GM21825 (cell line): ENCODE results near the gene SLC25A29.
"Not testable (repeated sequence)": the region's sequence is repeated elsewhere in the genome, so short reads cannot be mapped to it uniquely, and the experiment has no call there.

Experiments used
- ATAC-seq: cut with Tn5 transposase; IDR thresholded peaks from one replicate; pipeline ENCODE4 v1.9.1; 2021; ENCODE audit warnings: mild to moderate bottlenecking, moderate library complexity; ENCODE audit not compliant: unreplicated experiment

The SLC25A29 gene

GRCh38 chr14:100306101-100306997 lies at the start of gene SLC25A29:
TSS of gene SLC25A29 (minus strand) at chr14:100306444. CDS start at chr14:100306232, 212 bp downstream.
- ATAC-seq = peak; percentile 88

- ATAC-seq = no peak
Measured at GRCh38 chr14:100350986-100351385, 44.7 kb upstream of the SLC25A29 start.

GRCh38 chr14:100350276-100350926 lies 44.2 kb upstream of the SLC25A29 start:
- ATAC-seq = no peak

- ATAC-seq = no peak
Measured at GRCh38 chr14:100348784-100349685, 42.8 kb upstream of the SLC25A29 start.

GRCh38 chr14:100348253-100348729 lies 42.0 kb upstream of the SLC25A29 start:
- no peak for ATAC-seq

- ATAC-seq = no peak
Measured at GRCh38 chr14:100346306-100347091, 40.3 kb upstream of the SLC25A29 start.

- ATAC-seq = no peak
Measured at GRCh38 chr14:100345711-100346110, 39.5 kb upstream of the SLC25A29 start.

GRCh38 chr14:100344657-100345056 lies 38.4 kb upstream of the SLC25A29 start:
- not testable (repeated sequence) for ATAC-seq

- not testable (repeated sequence) for ATAC-seq
Measured at GRCh38 chr14:100342826-100343225, 36.6 kb upstream of the SLC25A29 start.

GRCh38 chr14:100342195-100342594 lies 36.0 kb upstream of the SLC25A29 start:
- ATAC-seq = no peak

GRCh38 chr14:100341301-100342031 lies 35.2 kb upstream of the SLC25A29 start:
- peak; percentile 52 for ATAC-seq

GRCh38 chr14:100340423-100340813 lies 34.2 kb upstream of the SLC25A29 start:
- no peak for ATAC-seq

- no peak for ATAC-seq
Measured at GRCh38 chr14:100339766-100340422, 33.6 kb upstream of the SLC25A29 start.

GRCh38 chr14:100336618-100337530 lies 30.6 kb upstream of the SLC25A29 start:
- no peak for ATAC-seq

- ATAC-seq = no peak
Measured at GRCh38 chr14:100334904-100335303, 28.7 kb upstream of the SLC25A29 start.

- ATAC-seq = no peak
Measured at GRCh38 chr14:100333827-100334226, 27.6 kb upstream of the SLC25A29 start.

GRCh38 chr14:100333311-100333710 lies 27.1 kb upstream of the SLC25A29 start:
- ATAC-seq = no peak

GRCh38 chr14:100332797-100333196 lies 26.6 kb upstream of the SLC25A29 start:
- ATAC-seq = peak; percentile 47
